NCI-H2081 (cell line): ENCODE data around the gene TNFAIP8L1.

Source experiments
- DNase-seq, 2 experiments: peaks; one replicate each; lab custom pipeline; 2025; lab: John Stamatoyannopoulos, UW

TNFAIP8L1 gene

DNA sequence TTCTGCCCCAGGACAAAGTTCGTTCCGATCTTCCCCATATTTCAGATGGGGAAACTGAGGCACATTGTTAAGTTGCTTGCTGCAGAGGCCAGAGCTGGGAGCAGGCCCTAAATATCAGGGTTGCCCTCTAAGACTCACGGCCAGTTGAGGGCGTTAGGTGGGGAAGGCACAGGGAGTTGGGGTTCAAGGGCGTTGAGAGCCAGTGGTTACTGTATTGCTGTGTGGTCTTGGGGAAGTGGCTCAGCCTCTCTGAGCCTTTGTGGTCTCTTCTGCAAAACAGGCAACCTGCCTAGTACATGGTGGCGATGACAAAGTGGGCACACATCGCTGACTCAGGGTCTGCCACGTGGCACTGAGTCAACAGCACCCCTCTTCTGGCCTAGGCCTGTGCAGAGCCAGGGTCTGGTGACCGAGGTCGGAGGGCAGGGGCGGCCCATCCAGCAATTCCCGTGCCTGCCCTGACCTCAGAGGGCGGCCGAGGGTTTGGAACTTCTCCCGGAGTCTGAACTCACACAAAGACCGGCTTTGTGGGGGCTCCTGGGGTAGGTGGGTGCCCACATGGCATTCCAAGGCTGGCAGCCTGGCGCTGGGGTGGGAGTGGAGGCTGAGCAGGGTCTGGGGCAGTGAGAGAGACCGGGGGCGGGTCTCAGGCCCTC, 10.2 kb downstream of the TNFAIP8L1 start:
- no peak for DNase-seq

DNA sequence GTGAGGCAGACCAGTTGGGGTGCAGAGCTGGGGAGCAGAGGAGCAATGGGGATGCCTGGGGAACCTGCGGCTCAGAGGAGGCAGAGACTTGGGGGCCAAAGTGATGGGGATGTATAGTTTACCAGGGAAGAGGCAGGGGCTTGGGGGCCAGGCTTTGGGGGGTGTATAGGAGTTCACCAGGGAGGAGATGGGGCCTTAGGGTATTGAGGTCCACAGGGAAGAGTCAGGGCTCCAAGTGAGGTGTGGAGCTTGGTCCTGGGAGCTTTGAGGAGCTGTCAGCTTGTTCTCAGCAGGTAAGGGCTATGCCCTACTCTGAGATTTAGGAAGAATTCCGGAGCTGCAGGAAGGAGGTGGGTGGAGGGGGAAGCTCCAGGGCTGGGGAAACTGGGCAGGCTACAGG, 10.8 kb downstream of the TNFAIP8L1 start:
- no peak for DNase-seq

DNA sequence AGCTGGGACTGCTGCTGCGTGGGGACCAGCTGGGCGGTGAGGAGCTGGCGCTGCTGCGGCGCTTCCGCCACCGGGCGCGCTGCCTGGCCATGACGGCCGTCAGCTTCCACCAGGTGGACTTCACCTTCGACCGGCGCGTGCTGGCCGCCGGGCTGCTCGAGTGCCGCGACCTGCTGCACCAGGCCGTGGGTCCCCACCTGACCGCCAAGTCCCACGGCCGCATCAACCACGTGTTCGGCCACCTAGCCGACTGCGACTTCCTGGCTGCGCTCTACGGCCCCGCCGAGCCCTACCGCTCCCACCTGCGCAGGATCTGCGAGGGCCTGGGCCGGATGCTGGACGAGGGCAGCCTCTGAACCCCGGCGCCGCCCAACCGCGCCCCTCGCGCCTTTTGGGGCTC, 12.8 kb downstream of the TNFAIP8L1 start:
- no peak for DNase-seq

DNA sequence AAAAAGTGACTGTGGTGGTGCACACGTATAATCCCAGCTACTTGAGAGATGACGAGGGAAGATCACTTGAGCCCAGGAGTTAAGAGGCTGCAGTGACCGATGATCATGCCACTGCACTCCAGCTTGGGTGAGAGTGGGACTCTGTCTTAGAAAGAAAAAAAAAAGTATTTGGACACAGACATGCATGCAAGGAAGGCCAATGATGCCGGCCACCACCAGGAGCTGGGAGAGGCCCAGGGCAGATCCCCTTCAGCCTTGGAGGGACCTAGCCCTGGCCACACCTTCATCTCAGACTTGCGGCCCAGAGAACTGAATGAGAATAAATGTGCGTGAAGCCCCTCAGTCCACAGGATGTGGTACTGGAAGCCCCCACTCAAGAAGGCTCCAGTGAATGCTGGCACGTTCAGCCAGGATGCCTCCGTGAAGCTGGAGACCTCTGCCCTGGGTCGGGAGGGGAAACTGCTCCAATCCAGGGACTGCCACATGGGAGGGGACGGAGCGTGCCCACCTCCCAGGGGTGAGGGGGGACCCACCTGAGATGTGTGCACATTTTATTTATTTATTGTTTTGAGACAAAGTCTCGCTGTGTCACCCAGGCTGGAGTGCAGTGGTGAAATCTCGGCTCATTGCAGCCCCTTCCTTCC, 14.6 kb downstream of the TNFAIP8L1 start:
- DNase-seq, result no peak

- no peak for DNase-seq
These were observed 15.4 kb downstream of the TNFAIP8L1 start for GRCh38 chr19:4654437-4655361.

GRCh38 chr19:4656102-4656501, 16.8 kb downstream of the TNFAIP8L1 start:
- DNase-seq, result no peak

DNA sequence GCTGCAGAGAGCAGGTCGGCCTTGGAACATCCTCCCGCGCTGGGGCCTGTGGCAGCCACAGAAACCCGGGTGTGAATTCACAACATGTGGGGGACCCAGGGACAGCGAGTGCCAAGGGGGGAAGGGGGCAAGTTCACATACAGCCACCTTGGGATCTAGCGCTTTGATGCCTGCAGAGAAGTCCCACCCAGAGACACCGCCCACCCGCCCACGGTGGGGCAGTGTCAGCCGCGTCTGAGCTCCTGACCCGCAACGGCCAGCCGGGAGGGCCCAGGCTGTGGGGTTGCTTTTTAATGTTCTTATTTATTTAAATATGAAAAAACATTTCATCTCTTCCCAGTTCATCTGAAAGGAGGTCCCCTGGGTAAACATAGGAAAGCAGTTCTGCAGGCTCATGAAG, 17.9 kb downstream of the TNFAIP8L1 start:
- no peak for DNase-seq

GRCh38 chr19:4657835-4658234, 18.5 kb downstream of the TNFAIP8L1 start:
- DNase-seq, result no peak

- no peak for DNase-seq
These were observed 21.0 kb downstream of the TNFAIP8L1 start for GRCh38 chr19:4660181-4660791.

DNA sequence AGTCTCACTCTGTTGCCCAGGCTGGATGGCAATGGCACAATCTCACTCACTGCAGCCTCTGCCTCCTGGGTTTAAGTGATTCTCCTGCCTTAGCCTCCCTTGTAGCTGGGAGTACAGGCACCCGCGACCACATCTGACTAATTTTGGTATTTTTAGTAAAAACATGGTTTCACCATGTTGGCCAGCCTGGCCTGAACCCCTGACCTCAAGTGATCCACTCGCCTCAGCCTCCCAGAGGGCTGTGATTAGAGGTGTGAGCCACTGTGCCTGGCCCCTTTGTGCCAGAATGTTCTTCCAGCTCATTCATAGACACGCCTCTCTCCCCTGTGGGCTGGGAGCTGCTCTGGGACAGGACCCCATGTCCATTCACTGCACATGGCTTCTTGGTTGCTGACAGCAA, 21.7 kb downstream of the TNFAIP8L1 start:
- DNase-seq, result no peak

- no peak for DNase-seq
These were observed 22.8 kb downstream of the TNFAIP8L1 start for GRCh38 chr19:4662020-4662695.

DNA sequence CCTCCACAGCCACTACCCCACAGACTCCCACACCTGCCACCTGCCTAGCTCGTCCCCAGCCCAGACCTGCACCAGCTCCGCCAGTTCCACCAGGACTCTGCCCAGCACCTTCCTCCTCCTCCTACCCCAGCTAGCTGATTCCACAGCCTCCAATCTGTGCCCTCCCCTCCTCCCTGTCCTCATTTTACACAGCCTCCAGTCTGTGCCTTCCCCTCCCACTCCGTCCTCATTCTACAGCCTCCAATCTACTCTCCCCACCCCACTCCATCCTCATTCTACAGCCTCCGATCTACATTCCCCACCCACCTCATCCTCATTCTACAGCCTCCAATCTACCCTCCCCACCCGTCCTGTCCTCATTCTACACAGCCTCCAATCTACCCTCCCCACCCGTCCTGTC, 23.5 kb downstream of the TNFAIP8L1 start:
- DNase-seq, result no peak

GRCh38 chr19:4664642-4665041, 25.3 kb downstream of the TNFAIP8L1 start:
- no peak for DNase-seq

DNA sequence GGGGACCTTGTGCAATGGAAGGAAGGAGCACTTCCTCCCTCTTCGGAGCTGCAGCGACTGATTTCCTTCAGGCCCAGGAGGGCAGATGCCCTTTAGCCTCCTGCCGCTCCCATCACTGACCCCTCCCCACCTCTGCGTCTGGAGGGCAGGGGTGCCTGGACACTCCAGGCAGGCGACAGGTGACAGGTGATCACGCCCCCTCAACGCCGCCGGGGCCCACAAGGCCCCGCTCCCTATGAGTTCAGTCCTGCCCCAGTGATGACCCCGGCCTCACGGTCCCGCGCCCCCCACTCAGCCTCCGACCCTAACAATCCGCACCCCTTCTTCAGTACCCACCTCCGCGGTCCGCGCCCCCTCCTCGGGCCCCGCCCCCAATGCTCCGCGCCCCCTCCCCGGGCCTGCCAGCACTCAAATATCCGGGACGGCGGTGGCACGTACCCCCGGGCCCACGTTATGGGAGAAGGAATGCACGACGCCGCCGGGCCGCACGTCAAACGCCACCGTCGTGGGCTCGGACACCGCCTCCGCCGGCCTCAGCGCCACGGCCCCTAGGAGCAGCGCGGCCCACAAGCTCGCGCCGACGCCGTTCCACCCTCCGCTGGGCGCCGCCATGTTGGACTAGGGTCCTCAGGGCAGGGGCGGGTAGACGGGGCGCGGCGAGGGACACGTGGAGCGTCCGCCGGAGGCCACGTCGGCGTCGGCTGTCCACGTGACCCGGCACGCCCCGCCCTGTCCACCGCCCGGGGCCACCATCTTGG, 30.6 kb downstream of the TNFAIP8L1 start, which contains the start of gene MYDGF:
MYDGF (minus strand) TSS at position 620 of the 758 bp plus-strand sequence; CDS start at position 612, 8 bp downstream.
- peak; percentile 81 to 85 for DNase-seq

- DNase-seq, result no peak
These were observed 32.0 kb downstream of the TNFAIP8L1 start for GRCh38 chr19:4671185-4671851.

DNA sequence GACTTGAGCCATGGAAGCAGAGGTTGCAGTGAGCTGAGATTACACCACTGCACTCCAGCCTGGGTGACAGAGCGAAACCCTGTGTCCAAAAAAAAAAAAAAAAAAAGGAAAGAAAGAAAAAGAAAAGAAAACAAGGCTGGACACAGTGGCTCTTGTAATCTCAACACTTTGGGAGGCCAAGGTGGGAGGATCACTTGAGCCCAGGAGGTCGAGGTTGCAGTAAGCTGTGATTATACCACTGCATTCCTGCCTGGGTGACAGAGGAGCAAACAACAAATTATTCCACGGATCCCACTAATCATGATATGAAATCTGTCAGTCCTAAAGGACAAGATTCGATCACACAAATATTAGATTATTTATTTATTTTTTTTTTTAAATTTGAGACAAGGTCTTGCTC, 33.9 kb downstream of the TNFAIP8L1 start:
- no peak for DNase-seq

DNA sequence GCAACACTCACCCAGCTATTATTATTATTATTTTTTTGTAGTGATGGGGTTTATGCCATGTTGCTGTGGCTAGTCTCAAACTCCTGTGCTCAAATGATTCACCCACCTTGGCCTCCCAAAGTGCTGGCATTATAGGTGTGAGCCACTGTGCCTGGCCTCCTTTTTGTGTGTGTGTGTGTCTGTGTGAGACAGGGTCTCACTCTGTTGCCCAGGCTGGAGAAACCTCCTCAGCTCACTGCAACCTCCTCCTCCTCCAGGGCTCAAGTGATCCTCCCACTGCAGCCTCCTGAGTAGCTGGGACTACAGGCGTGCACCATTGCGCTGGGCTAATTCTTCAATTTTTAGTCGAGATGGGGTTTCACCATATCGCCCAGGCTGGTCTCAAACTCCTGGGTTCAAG, 34.4 kb downstream of the TNFAIP8L1 start:
- no peak for DNase-seq

DNA sequence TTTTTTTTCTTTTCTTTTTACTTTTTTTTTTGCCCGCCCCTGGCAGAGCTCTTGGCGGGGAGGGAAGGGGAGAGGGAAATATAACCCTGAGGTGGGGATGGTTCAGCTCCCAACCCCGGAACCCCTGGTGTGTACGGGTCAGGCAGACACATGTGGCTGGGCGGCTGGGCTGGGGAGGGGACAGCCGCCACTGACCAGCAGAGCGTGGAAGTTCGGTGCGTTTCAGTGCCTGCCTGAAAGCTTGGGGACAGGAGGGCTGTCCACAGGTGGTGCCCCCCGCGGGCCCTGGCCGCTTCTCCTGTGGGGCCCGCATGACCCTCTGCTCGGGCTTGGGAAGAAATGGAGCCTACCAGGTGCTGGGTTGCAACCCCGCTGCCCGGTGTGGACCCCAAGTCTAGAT, 36.0 kb downstream of the TNFAIP8L1 start:
- DNase-seq, result no peak

DNA sequence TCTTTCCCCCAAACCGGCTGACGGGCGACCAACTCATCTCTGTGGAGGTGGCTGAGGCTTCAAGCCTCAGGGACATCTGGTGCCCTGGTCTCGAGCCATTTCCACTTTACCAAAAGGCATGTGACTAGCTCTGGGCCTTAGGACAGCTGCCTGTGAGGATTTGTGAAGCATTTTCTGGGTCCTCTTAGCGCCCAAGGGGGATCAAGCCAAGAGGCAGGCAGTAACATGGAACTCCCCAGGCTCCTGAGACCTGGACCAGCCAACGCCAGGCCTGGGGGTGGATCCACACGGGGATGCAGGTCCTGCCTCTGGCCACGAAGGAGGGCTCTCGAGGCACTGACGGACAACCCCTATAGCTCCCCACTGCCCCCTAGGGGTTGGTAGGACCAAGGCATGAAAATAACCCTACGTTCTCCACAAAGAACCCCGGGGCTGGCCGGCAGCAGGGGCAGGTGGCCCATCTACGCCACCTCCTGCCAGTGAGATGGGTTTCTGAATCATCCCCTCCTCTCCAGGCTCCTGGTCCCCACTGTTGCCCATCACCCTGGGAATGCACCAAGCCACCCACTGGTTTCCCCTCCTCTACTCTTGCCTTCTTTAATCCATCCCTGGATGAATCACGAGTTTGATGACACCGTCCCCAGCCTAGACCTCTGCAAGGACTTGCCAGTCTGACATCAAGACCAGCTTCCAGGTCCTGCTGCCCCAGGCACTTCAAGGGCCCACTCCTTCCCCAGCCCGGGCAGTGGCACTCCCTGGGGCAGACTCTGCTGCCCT, 37.8 kb downstream of the TNFAIP8L1 start:
- no peak for DNase-seq
